OCI-LY1 (cell line): Measurements from ENCODE around the gene SOX13.

Experiments
- H2AFZ ChIP-seq: fragments of 200-600 bp; sonication (generic), shearing (Covaris generic); 2 replicates; pipeline ENCODE4 v1.6.0; 2014; ENCODE audit warnings: antibody characterized with exemption, mild to moderate bottlenecking, low read length
- H3F3A ChIP-seq: fragments of 200-600 bp; sonication (generic), shearing (Covaris generic); 2 replicates; pipeline ENCODE4 v1.6.0; 2014; ENCODE audit warnings: mild to moderate bottlenecking, antibody characterized with exemption, low read length, moderate library complexity; ENCODE audit not compliant: insufficient read depth
- H3K27ac ChIP-seq: fragments of 200-600 bp; sonication (generic); 2 replicates; pipeline ENCODE4 v1.5.1; 2014; ENCODE audit warnings: low read length, mixed run types, mild to moderate bottlenecking, low read depth; ENCODE audit not compliant: poor library complexity, severe bottlenecking
- H3K27me3 ChIP-seq: fragments of 200-600 bp; sonication (generic); 2 replicates; pipeline ENCODE4 v1.6.0; 2014; ENCODE audit warnings: antibody characterized with exemption, mild to moderate bottlenecking, low read length, moderate library complexity; ENCODE audit not compliant: insufficient read depth
- H3K36me3 ChIP-seq: fragments of 200-600 bp; sonication (generic); 2 replicates; pipeline ENCODE4 v1.6.1; 2014; ENCODE audit warnings: mild to moderate bottlenecking, antibody characterized with exemption, low read length, moderate library complexity, mixed read lengths; ENCODE audit not compliant: insufficient read depth
- H3K4me1 ChIP-seq: fragments of 200-600 bp; sonication (generic); 2 replicates; pipeline ENCODE4 v1.5.1; 2014; ENCODE audit warnings: mild to moderate bottlenecking, low read length, moderate library complexity; ENCODE audit not compliant: insufficient read depth, severe bottlenecking
- H3K4me2 ChIP-seq: fragments of 200-600 bp; sonication (generic), shearing (Covaris generic); 2 replicates; pipeline ENCODE4 v1.6.1; 2014; ENCODE audit warnings: low read length
- H3K4me3 ChIP-seq: fragments of 200-600 bp; sonication (generic); 2 replicates; pipeline ENCODE4 v1.5.1; 2014; ENCODE audit warnings: low read length, low read depth, mild to moderate bottlenecking, mixed read lengths; ENCODE audit not compliant: poor library complexity, severe bottlenecking
- H3K79me2 ChIP-seq: fragments of 200-600 bp; shearing (Covaris generic); 2 replicates; pipeline ENCODE4 v1.6.1; 2016; ENCODE audit warnings: mixed run types, low read length, mixed read lengths; ENCODE audit not compliant: insufficient read depth
- H3K9ac ChIP-seq: fragments of 200-600 bp; sonication (generic), shearing (Covaris generic); 2 replicates; pipeline ENCODE4 v1.6.1; 2014; ENCODE audit warnings: mild to moderate bottlenecking, low read length, mixed read lengths
- H3K9me2 ChIP-seq: fragments of 200-600 bp; sonication (generic), shearing (Covaris generic); 2 replicates; pipeline ENCODE4 v1.6.1; 2014; ENCODE audit warnings: low read depth, mild to moderate bottlenecking, low read length, mixed read lengths
- H3K9me3 ChIP-seq: fragments of 200-600 bp; shearing (Covaris generic); 2 replicates; pipeline ENCODE4 v1.6.1; 2014; ENCODE audit warnings: low read length, mixed read lengths
- H4K20me1 ChIP-seq: fragments of 200-600 bp; sonication (generic), shearing (Covaris generic); 2 replicates; pipeline ENCODE4 v1.6.0; 2016; ENCODE audit warnings: mild to moderate bottlenecking, low read length; ENCODE audit not compliant: insufficient read depth
- CTCF ChIP-seq: fragments of 200-600 bp; sonication (generic), shearing (Covaris generic); IDR thresholded peaks from 2 replicates; pipeline ENCODE4 v1.5.1; 2017; ENCODE audit warnings: mild to moderate bottlenecking, antibody characterized with exemption, low read length, moderate library complexity, mixed read lengths
- EZH2 ChIP-seq: fragments of 200-600 bp; sonication (generic), shearing (Covaris generic); IDR thresholded peaks from 2 replicates; pipeline ENCODE4 v1.8.0; 2017; ENCODE audit warnings: borderline replicate concordance, mixed run types, mild to moderate bottlenecking, antibody characterized with exemption, low read length, moderate library complexity, mixed read lengths

Gene SOX13

DNA sequence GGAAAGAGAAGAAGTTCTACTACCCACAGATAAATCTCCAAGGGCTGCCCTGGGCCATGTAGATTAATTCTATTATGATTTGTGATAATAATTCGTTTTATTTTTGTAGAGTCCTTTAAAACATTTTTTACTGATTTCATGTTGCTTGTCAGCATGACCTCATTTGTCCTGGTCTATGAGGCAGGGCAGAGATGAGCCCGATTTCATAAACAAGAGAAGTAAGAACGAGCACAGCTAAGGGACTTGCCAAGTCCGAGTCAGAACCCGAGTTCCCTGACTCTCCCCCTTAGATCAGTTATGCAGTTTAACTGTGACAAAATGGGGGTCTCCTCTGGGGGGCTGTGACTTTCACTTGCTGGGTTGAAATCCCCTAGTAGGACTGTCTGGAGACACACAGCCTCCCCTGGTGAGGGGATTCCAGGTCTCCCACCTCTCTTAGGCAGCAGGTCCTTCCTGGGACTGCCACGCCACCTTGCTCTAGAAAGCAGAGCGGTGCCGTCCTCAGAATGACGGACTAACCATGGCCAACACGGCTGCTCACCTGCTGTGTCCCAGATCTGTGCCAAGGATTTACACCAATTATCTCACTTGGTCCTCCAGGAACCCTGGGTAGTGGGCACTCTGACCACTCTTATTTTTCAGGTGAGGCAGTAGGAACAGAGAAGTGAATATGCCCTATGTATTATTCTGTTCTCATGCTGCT lies 31.0 kb upstream of the SOX13 start:
- Histone ChIP-seq H3K4me3 (no peak overlapping the region), H3K9me2 (no peaks in the 10 kb centered on the region), H3F3A (no peaks in the 10 kb centered on the region), H4K20me1 (no peaks in the 10 kb centered on the region), H3K4me1 (no peaks in the 10 kb centered on the region), H3K27me3 (0 out of 2 replicates have a peak, but pooled peaks cover 3% of the 10 kb centered on the region), H2AFZ (no peak overlapping the region), H3K9me3 (no peaks in the 10 kb centered on the region), H3K27ac (no peak overlapping the region), H3K9ac (no peak overlapping the region), H3K4me2 (no peak overlapping the region), H3K36me3 (no peaks in the 10 kb centered on the region), H3K79me2 (no peaks in the 10 kb centered on the region)
- TF ChIP-seq EZH2 (no peak), CTCF (no peak)

GRCh38 chr1:204042516-204042915 lies 30.4 kb upstream of the SOX13 start:
- no peaks in the 10 kb centered on the region for H3K9me2 ChIP-seq
- H3K9ac ChIP-seq = no peak overlapping the region
- TF ChIP-seq CTCF = no peak
- TF ChIP-seq EZH2 = no peak
- H2AFZ ChIP-seq = no peak overlapping the region
- H3F3A ChIP-seq = no peaks in the 10 kb centered on the region
- no peaks in the 10 kb centered on the region for H3K9me3 ChIP-seq
- 0 out of 2 replicates have a peak, but pooled peaks cover 3% of the 10 kb centered on the region for H3K27me3 ChIP-seq
- H3K36me3 ChIP-seq = no peaks in the 10 kb centered on the region
- no peak overlapping the region for H3K27ac ChIP-seq
- H4K20me1 ChIP-seq = no peaks in the 10 kb centered on the region
- no peaks in the 10 kb centered on the region for H3K79me2 ChIP-seq
- no peak overlapping the region for H3K4me3 ChIP-seq
- H3K4me1 ChIP-seq = no peaks in the 10 kb centered on the region
- no peak overlapping the region for H3K4me2 ChIP-seq

GRCh38 chr1:204043680-204044079 lies 29.2 kb upstream of the SOX13 start:
- no peaks in the 10 kb centered on the region for H3F3A ChIP-seq
- H4K20me1 ChIP-seq = no peaks in the 10 kb centered on the region
- H2AFZ ChIP-seq = no peak overlapping the region
- no peak overlapping the region for H3K9ac ChIP-seq
- no peaks in the 10 kb centered on the region for H3K9me2 ChIP-seq
- H3K4me2 ChIP-seq = no peak overlapping the region
- H3K4me3 ChIP-seq = no peak overlapping the region
- no peak overlapping the region for H3K27ac ChIP-seq
- H3K9me3 ChIP-seq = no peaks in the 10 kb centered on the region
- TF ChIP-seq CTCF (no peak), EZH2 (no peak)
- H3K27me3 ChIP-seq = 0 out of 2 replicates have a peak, but pooled peaks cover 3% of the 10 kb centered on the region
- H3K79me2 ChIP-seq = no peaks in the 10 kb centered on the region
- no peaks in the 10 kb centered on the region for H3K36me3 ChIP-seq
- H3K4me1 ChIP-seq = no peaks in the 10 kb centered on the region
